Left lung (tissue), 10 donors: ENCODE data around the gene SMIM10L2A. TPM values are rescaled to one million over a fixed set of nuclear protein-coding genes. Genes with fewer than 3 reads are reported as not detected.
A peak's percentile ranks its signal among the peaks of the same experiment; 100 is the strongest.

Experiments used
- ATAC-seq: fragments of 200-7000 bp; cut with Tn5 transposase; one replicate; pipeline ENCODE4 v1.9.1; 2020; ENCODE audit warnings: moderate library complexity
- DNase-seq, 4 donors: peaks; one replicate each; pipeline ENCODE4 v3.0.0-alpha.2; 2013 to 2020
- H3K27ac ChIP-seq, 2 donors: fragments of 200-600 bp; sonication (generic) in 1 of 2; one replicate each; pipeline versions ENCODE4 v1.5.0 to v1.8.0; 2020 to 2021
- H3K27me3 ChIP-seq, 2 donors: fragments of 200-600 bp; sonication (generic) in 1 of 2; one replicate each; pipeline versions ENCODE4 v1.5.0 to v1.8.0; 2020 to 2021
- H3K36me3 ChIP-seq, 2 donors: fragments of 200-600 bp; sonication (generic) in 1 of 2; one replicate each; pipeline versions ENCODE4 v1.5.0 to v1.8.0; 2020 to 2021
- H3K4me1 ChIP-seq, 2 donors: fragments of 200-600 bp; one replicate each; pipeline ENCODE4 v1.8.0; 2021
- H3K4me3 ChIP-seq, 2 donors: fragments of 200-600 bp; sonication (generic) in 1 of 2; one replicate each; pipeline versions ENCODE4 v1.5.0 to v1.8.0; 2020 to 2021; ENCODE audit warnings: mild to moderate bottlenecking in 1 of 2
- H3K9me3 ChIP-seq, 2 donors: fragments of 200-600 bp; sonication (generic) in 1 of 2; one replicate each; pipeline versions ENCODE4 v1.5.0 to v1.8.0; 2020 to 2021
- CTCF ChIP-seq, 2 donors: fragments of 200-600 bp; sonication (generic) in 1 of 2; IDR thresholded peaks; one replicate each; pipeline versions ENCODE4 v1.5.0 to v1.8.0; 2021; ENCODE audit warnings: antibody characterized with exemption in 2 of 2
- intact Hi-C, 2 donors: fragments of 100-400 bp; cut with DNase I; formaldehyde crosslinking; loops; one replicate each; pipeline versions ENCODE4 v1.11.2 to v1.14.2; 2022
- polyA plus RNA-seq, 6 donors: library from polyadenylated mRNA; unstranded; fragments of 120-200 nt; gene quantifications; one replicate each; pipeline ENCODE4 v1.2.1, GENCODE V29; 2013; ENCODE audit not compliant: insufficient read length in 6 of 6
- total RNA-seq, 2 donors: library from RNA; stranded (reverse); fragmentation: NEBNext Ultra II Directional; extraction: Animal tissue kit (Norgen Biotek cat#: 25700); gene quantifications; one replicate each; pipeline ENCODE4 v1.2.1, GENCODE V29; 2021
- donor health status: DM: no; HTN: yes; CAD: no.
- donor health status: DM: no; HTN: no; CAD: no.

The SMIM10L2A gene
- total and polyA plus RNA-seq, 8 donors, result 2.4 to 10.3 (median 8.2) TPM

GRCh38 chrX:135393051-135393450 lies 28.7 kb upstream of the SMIM10L2A start:
- ATAC-seq, result no peak

GRCh38 chrX:135395064-135395463 lies 26.7 kb upstream of the SMIM10L2A start:
- Histone ChIP-seq H3K4me3 (no peak overlapping the region), H3K9me3 (no peaks in the 10 kb centered on the region), H3K4me1 (no peaks in the 10 kb centered on the region), H3K27me3 (no peaks in the 10 kb centered on the region), H3K36me3 (no peaks in the 10 kb centered on the region), H3K27ac (no peak overlapping the region)
- ATAC-seq, result no peak
- DNase-seq, result no peak
- no peak for TF ChIP-seq CTCF (IDR thresholded peaks at IDR 0.05)
- intact Hi-C loops, result no loop called here

More at GRCh38 chrX:135393051-135393450, 28.7 kb upstream of the SMIM10L2A start:
- no peaks in the 10 kb centered on the region for H3K27me3 ChIP-seq
- no peak for TF ChIP-seq CTCF (IDR thresholded peaks at IDR 0.05)
- no peaks in the 10 kb centered on the region for H3K4me1 ChIP-seq
- DNase-seq, result no peak
- H3K4me3 ChIP-seq, result no peak overlapping the region
- no peaks in the 10 kb centered on the region for H3K9me3 ChIP-seq
- intact Hi-C loops, result no loop called here
- no peaks in the 10 kb centered on the region for H3K36me3 ChIP-seq
- no peak overlapping the region for H3K27ac ChIP-seq

GRCh38 chrX:135396109-135396508 lies 25.6 kb upstream of the SMIM10L2A start:
- no peak for TF ChIP-seq CTCF (IDR thresholded peaks at IDR 0.05)
- ATAC-seq (peak; percentile 74), DNase-seq (peak in 1 of 4 donors; percentile 8)
- no peaks in the 10 kb centered on the region for H3K36me3 ChIP-seq
- intact Hi-C loops, result no loop called here
- no peak overlapping the region for H3K4me3 ChIP-seq
- no peaks in the 10 kb centered on the region for H3K27me3 ChIP-seq
- no peaks in the 10 kb centered on the region for H3K4me1 ChIP-seq
- H3K27ac ChIP-seq, result no peak overlapping the region
- no peaks in the 10 kb centered on the region for H3K9me3 ChIP-seq

- Histone ChIP-seq H3K9me3 (no peaks in the 10 kb centered on the region), H3K27me3 (no peaks in the 10 kb centered on the region), H3K27ac (no peak overlapping the region), H3K36me3 (no peaks in the 10 kb centered on the region), H3K4me1 (no peaks in the 10 kb centered on the region), H3K4me3 (no peak overlapping the region)
- DNase-seq, result no peak
- intact Hi-C loops, result no loop called here
- no peak for TF ChIP-seq CTCF (IDR thresholded peaks at IDR 0.05)
- no peak for ATAC-seq
These were observed 25.2 kb upstream of the SMIM10L2A start for GRCh38 chrX:135396566-135396965.

GRCh38 chrX:135397652-135398051 lies 24.1 kb upstream of the SMIM10L2A start:
- ATAC-seq (no peak), DNase-seq (no peak)
- no peak for TF ChIP-seq CTCF (IDR thresholded peaks at IDR 0.05)
- H3K4me3 ChIP-seq, result no peak overlapping the region
- H3K36me3 ChIP-seq, result no peaks in the 10 kb centered on the region
- no peaks in the 10 kb centered on the region for H3K27me3 ChIP-seq
- intact Hi-C loops, result no loop called here
- no peaks in the 10 kb centered on the region for H3K9me3 ChIP-seq
- H3K4me1 ChIP-seq, result no peaks in the 10 kb centered on the region
- H3K27ac ChIP-seq, result no peak overlapping the region
